ENCODE data around the gene AFG1L. TPM values are rescaled to one million over a fixed set of nuclear protein-coding genes. Genes with fewer than 3 reads are reported as not detected.

The AFG1L gene
- total RNA-seq, 1 experiment from 2014 or later, result 4.9 TPM

DNA sequence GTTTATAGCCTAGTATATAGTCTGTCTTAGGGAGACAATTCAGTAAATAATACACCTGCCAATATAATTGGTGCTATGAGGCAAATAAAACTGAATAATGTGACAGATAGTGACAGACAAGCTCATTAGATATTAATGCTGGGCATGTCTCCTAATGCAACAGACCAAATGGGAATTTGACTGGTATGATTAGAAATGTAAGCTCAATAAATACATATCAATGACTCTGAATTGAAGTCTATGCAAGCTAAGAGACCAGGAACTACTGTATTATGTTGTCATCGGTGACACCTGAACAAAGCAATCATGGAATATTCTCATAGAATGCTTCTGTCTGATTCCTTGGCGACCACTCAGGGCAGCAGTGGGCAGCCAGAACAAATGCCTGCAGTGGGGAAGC is 31.5 kb upstream of the AFG1L start:
- Histone ChIP-seq H3K4me1 (ENCODE audit: control insufficient read depth in 1 of 2, insufficient read depth in 2 of 2, low read length in 2 of 2) (peaks cover 0 to 19% of the 10 kb centered on the region in 2 experiments; a peak in 3 of 4 replicates), H3K4me3 (replicated peaks in 1 of 2; ENCODE audit: low read depth in 1 of 2, low read length in 2 of 2) (no peak overlapping the region), H3K4me2 (ENCODE audit: low read length) (no peak overlapping the region), H2AFZ (ENCODE audit: low read depth, low read length, poor library complexity, severe bottlenecking) (no peak overlapping the region), H3K79me2 (ENCODE audit: insufficient read depth, low read length) (peaks cover 27% of the 10 kb centered on the region), H3K36me3 (ENCODE audit: control insufficient read depth in 1 of 2, insufficient read depth in 2 of 2, low read length in 2 of 2) (no peaks in the 10 kb centered on the region), H3K9me3 (ENCODE audit: control insufficient read depth in 1 of 2, insufficient read depth in 1 of 2, low read depth in 1 of 2, low read length in 2 of 2) (no peaks in the 10 kb centered on the region), H3K27me3 (ENCODE audit: insufficient read depth, low read length) (no peaks in the 10 kb centered on the region), H3K9ac (ENCODE audit: low read length) (no peak overlapping the region), H3K27ac (ENCODE audit: low read depth, low read length) (no peak overlapping the region), H3K9me2 (ENCODE audit: insufficient read depth) (no peaks in the 10 kb centered on the region), H4K20me1 (ENCODE audit: insufficient read depth) (no peaks in the 10 kb centered on the region)
- ATAC-seq (no peak), DNase-seq (ENCODE audit: low read depth, low spot score) (no peak)
- CTCF ChIA-PET, result interaction anchor here (0.7 kb wide), 1 partner anchor 15 kb away, joined by 3 read pairs; no protein-coding TSS in a partner anchor
- POLR2A ChIA-PET, result no interaction called here
- intact Hi-C loops (cut with micrococcal nuclease), result loop anchor here (10.0 kb wide), 1 partner anchor 149 kb away; no protein-coding TSS in a partner anchor
- RAD21 ChIA-PET (ENCODE audit: low non-redundant PET in 1 of 2, low total read pairs in 2 of 2, uncharacterized antibody in 2 of 2, unreplicated experiment in 2 of 2), result no interaction called here
- TF ChIP-seq ELF1 (IDR thresholded peaks at IDR 0.05; ENCODE audit: borderline replicate concordance, low read depth), result no peak
- BruUV-seq (replicated peaks), result no TSS peak

DNA sequence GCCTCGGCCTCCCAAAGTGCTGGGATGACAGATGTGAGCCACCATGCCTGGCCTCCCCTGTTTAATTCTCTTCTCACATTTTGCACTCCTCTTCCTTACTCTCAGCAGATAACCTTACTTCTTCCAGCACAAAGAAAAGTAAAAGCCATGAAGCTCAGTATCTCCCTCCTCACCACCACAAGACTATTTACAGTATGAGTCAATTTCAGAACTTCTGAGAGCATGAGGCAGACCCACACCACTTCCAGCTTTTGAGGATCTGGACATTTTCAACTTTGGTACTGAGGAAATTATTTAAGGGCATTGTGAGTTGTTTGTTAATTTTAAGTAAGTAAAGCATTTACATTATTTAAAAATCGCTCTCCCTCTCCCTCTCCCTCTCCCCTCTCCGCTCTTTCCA is 26.0 kb upstream of the AFG1L start:
- Histone ChIP-seq H4K20me1 (ENCODE audit: insufficient read depth) (no peaks in the 10 kb centered on the region), H3K9me3 (ENCODE audit: control insufficient read depth in 1 of 2, insufficient read depth in 1 of 2, low read depth in 1 of 2, low read length in 2 of 2) (no peaks in the 10 kb centered on the region), H3K4me2 (ENCODE audit: low read length) (no peak overlapping the region), H3K27ac (ENCODE audit: low read depth, low read length) (no peak overlapping the region), H3K9ac (ENCODE audit: low read length) (no peak overlapping the region), H3K4me3 (replicated peaks in 1 of 2; ENCODE audit: low read depth in 1 of 2, low read length in 2 of 2) (no peak overlapping the region), H2AFZ (ENCODE audit: low read depth, low read length, poor library complexity, severe bottlenecking) (no peak overlapping the region), H3K4me1 (ENCODE audit: control insufficient read depth in 1 of 2, insufficient read depth in 2 of 2, low read length in 2 of 2) (no peaks in the 10 kb centered on the region), H3K79me2 (ENCODE audit: insufficient read depth, low read length) (no peaks in the 10 kb centered on the region), H3K27me3 (ENCODE audit: insufficient read depth, low read length) (no peaks in the 10 kb centered on the region), H3K9me2 (ENCODE audit: insufficient read depth) (no peaks in the 10 kb centered on the region), H3K36me3 (ENCODE audit: control insufficient read depth in 1 of 2, insufficient read depth in 2 of 2, low read length in 2 of 2) (no peaks in the 10 kb centered on the region)
- no peak for ATAC-seq
- no TSS peak for BruUV-seq (replicated peaks)
- CTCF ChIA-PET, result no interaction called here
- intact Hi-C loops (cut with micrococcal nuclease), result loop anchor here (10.0 kb wide), 1 partner anchor 154 kb away; no protein-coding TSS in a partner anchor
- RAD21 ChIA-PET (ENCODE audit: low non-redundant PET in 1 of 2, low total read pairs in 2 of 2, uncharacterized antibody in 2 of 2, unreplicated experiment in 2 of 2), result no interaction called here
- POLR2A ChIA-PET, result no interaction called here
- no peak for DNase-seq (ENCODE audit: low read depth, low spot score)
- TF ChIP-seq YY1 (IDR thresholded peaks at IDR 0.05; ENCODE audit: extremely low read depth, insufficient replicate concordance, low read depth, low read length) (no peak), TCF7L2 (IDR thresholded peaks at IDR 0.05; ENCODE audit: borderline replicate concordance, extremely low read depth, insufficient read depth, insufficient read length) (no peak), ZFX (IDR thresholded peaks at IDR 0.05) (no peak), EZH2 (IDR thresholded peaks at IDR 0.05) (no peak), RAD21 (IDR thresholded peaks at IDR 0.05; ENCODE audit: low read depth) (no peak), JUND (IDR thresholded peaks at IDR 0.05) (no peak), POLR2AphosphoS5 (IDR thresholded peaks at IDR 0.05; ENCODE audit: low read depth, low read length) (no peak), EGR1 (IDR thresholded peaks at IDR 0.05; ENCODE audit: low read depth) (no peak), SP1 (IDR thresholded peaks at IDR 0.05; ENCODE audit: low read depth) (no peak), CBX3 (IDR thresholded peaks at IDR 0.05; ENCODE audit: low read depth) (no peak), EZH2phosphoT487 (IDR thresholded peaks at IDR 0.05; ENCODE audit: borderline replicate concordance) (no peak), CEBPB (IDR thresholded peaks at IDR 0.05; ENCODE audit: low read depth) (no peak), ZNF274 (IDR thresholded peaks at IDR 0.05; ENCODE audit: low read depth, low read length) (no peak), POLR2A (IDR thresholded peaks at IDR 0.05; ENCODE audit: borderline replicate concordance, extremely low read depth, insufficient read depth, insufficient read length) (no peak)
- TF ChIP-seq, protein P1, sequence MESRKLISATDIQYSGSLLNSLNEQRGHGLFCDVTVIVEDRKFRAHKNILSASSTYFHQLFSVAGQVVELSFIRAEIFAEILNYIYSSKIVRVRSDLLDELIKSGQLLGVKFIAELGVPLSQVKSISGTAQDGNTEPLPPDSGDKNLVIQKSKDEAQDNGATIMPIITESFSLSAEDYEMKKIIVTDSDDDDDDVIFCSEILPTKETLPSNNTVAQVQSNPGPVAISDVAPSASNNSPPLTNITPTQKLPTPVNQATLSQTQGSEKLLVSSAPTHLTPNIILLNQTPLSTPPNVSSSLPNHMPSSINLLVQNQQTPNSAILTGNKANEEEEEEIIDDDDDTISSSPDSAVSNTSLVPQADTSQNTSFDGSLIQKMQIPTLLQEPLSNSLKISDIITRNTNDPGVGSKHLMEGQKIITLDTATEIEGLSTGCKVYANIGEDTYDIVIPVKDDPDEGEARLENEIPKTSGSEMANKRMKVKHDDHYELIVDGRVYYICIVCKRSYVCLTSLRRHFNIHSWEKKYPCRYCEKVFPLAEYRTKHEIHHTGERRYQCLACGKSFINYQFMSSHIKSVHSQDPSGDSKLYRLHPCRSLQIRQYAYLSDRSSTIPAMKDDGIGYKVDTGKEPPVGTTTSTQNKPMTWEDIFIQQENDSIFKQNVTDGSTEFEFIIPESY (IDR thresholded peaks at IDR 0.05; ENCODE audit: extremely low read depth, insufficient replicate concordance, low read length), result no peak
- TF ChIP-seq, protein P2, sequence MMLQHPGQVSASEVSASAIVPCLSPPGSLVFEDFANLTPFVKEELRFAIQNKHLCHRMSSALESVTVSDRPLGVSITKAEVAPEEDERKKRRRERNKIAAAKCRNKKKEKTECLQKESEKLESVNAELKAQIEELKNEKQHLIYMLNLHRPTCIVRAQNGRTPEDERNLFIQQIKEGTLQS (IDR thresholded peaks at IDR 0.05), result no peak

Data from HCT116 (cell line).